RKO (cell line): ENCODE data around the gene RBM19.

Source experiments
- DNase-seq: peaks from one replicate; pipeline ENCODE4 v3.0.0-alpha.2; 2016; ENCODE audit warnings: low spot score

Gene RBM19

GRCh38 chr12:113931517-113931916 lies 34.6 kb downstream of the RBM19 start:
- DNase-seq = no peak

DNA sequence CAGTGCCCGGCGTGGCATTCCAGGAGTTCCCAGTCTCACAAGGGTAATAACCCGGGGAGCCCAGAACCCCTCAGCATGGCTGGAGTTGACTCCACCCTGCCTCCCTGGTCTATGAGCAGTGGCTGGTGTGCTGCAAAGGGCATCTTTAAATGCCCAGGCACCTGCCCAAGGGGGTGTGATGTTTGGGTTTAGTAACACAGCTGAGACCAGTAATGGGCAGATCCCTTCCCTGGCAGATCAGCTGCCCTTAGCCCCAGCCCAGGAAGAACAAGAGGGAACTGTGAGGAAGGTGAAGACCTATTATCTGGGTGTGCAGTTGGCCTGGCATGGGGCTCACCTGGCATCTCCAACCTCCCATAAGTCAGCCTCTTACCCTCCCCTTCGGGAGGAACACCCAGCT lies 35.9 kb downstream of the RBM19 start:
- DNase-seq = no peak

GRCh38 chr12:113929312-113929989 lies 36.7 kb downstream of the RBM19 start:
- no peak for DNase-seq

DNA sequence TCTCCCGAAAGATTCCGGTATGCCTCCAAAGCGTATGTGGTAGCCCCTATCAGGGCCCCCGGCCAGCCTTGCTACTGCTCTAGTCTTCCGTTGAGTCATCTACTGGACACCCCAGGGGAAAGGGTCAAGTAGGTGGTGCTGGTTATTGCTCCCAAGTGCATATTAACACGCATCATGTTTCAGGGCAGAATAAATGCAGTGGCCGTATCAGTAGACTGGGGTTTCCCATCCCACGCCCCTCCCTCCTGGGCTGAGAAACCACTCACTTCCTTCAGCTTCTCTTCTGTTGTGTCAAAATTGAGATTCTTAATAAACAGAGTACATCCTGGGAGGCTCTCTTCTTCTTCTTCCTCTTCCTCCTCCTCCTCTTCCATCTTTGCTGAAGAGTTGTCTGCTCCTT lies 39.3 kb downstream of the RBM19 start:
- DNase-seq = no peak

DNA sequence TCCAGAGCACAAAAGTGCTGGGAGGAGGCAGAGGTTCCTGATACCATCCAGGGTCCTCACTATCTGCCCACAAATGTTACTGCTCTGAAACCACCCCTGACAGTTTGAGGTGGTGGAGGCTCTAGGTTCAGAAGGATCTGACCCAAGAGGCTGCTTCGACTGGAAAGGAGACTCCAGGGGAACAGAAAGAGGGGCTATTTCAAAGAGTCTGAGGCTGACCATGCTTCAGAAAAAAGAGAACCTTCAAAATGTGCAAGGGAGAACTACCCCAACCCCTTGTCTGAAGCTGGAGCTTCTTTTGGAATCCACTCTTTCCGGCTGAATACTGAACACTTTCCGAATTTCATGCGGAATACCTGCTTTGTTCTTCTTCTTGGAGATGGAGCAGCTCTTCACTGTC lies 41.8 kb downstream of the RBM19 start:
- no peak for DNase-seq

DNA sequence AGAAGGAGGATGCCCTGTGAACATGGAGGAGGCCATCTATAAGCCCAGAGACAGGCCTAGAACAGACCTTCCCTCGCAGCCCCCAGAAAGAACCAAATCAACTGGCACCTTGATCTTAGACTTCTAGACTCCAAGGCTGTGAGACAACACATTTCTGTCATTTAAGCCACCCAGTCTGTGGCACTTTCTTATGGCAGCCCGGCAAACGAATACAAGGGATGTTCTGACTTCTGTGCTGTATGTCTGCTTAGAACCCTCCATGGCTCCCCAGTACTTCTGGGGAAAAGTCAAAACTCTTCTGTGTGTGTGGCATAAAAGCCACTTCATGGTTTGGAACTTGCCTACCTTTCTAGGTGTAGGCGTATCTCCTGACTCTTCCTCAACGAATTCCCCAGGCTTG lies 42.9 kb downstream of the RBM19 start:
- DNase-seq = no peak

- DNase-seq = no peak
These were observed 44.7 kb downstream of the RBM19 start for GRCh38 chr12:113921430-113921829.

DNA sequence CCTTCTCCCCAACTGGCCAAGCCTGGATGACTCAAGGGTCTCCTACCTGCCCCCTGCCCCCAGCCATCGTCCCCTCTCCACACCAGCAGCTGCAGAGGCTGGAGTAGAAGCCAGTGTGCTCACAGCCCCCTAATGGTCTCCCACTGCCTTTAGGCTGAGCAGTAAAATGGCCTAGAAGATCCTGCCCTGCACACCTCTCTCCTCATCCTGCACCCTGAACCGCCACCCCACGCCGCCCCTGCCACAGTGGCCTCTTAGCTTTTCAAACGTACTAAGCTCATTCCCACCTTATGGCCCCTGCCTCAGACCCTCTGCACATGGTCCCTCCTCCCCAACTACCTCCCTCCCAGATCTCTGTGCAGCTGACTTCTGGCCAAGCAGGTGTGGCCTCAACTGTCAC lies 46.3 kb downstream of the RBM19 start:
- no peak for DNase-seq

GRCh38 chr12:113918306-113918705 lies 47.8 kb downstream of the RBM19 start:
- no peak for DNase-seq

GRCh38 chr12:113917393-113917792 lies 48.7 kb downstream of the RBM19 start:
- DNase-seq = no peak

DNA sequence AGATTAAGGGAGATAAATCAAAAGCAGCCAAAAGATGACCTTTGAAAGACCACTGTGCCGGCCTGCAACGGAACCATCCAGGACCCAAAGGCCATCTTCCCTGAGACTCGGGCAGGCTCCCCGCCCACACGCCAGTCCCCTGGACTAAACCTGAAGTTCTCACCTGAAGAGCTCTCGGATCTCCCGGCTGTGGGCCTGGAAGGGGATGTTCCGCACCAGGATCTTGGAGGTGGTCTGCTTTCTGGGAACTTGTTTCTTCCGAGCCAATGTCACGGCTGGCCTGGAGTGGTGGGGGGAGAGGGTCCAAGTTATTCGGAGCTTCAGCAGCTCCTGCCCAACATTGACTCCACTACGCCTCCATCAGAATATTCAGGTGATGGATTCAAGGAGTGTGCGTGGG lies 51.3 kb downstream of the RBM19 start:
- DNase-seq = no peak

DNA sequence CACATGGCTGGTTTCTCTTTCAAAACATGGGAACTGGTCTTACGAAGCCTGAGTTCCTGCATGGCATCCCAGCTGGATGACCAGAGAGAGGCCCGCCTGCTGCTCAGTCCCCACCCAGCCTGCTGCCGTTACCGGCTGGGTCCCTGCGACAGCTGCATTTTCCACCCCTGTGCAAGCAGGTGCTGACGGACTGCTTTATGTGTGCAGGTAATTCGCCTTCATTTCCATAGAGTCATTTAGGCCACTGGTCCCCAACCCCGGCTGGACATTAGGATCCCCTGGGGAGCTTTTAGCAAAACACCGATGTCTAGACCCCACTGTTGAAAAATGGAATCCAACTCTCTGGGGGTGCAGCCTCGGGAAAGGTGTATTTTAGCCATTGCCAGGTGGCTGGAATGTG lies 51.9 kb downstream of the RBM19 start:
- DNase-seq = no peak

- peak; percentile 58 for DNase-seq
These were observed 53.3 kb downstream of the RBM19 start for GRCh38 chr12:113912760-113913329.

- no peak for DNase-seq
These were observed 54.0 kb downstream of the RBM19 start for GRCh38 chr12:113911971-113912759.

- no peak for DNase-seq
These were observed 55.3 kb downstream of the RBM19 start for GRCh38 chr12:113910751-113911272.

- no peak for DNase-seq
These were observed 56.2 kb downstream of the RBM19 start for GRCh38 chr12:113909776-113910420.

DNA sequence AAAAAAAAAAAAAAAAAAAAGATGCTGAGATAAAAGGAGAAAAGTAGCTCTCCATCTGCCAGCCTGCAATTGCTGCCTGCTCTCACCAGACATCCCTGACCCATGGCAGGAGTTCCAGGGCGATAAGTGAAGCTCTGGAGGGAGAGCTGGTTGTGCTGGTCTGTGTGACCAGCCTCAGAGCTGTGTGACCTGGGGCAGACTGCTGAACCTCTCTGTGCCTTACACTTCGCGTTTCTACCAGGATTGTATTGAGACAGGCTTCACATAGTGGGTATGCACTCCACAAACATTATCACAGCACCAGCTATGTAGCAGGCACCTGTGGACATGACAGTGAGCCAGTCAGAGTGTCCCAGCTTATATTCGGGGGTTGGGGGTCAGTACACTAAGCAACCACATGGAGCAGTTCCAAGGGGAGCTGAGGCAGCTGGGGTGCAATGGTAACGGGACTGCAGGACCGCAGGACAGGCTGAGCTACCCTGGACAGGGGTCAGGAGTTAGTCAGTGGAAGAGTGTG lies 57.5 kb downstream of the RBM19 start:
- DNase-seq = no peak

GRCh38 chr12:113907446-113908180 lies 58.5 kb downstream of the RBM19 start:
- no peak for DNase-seq

DNA sequence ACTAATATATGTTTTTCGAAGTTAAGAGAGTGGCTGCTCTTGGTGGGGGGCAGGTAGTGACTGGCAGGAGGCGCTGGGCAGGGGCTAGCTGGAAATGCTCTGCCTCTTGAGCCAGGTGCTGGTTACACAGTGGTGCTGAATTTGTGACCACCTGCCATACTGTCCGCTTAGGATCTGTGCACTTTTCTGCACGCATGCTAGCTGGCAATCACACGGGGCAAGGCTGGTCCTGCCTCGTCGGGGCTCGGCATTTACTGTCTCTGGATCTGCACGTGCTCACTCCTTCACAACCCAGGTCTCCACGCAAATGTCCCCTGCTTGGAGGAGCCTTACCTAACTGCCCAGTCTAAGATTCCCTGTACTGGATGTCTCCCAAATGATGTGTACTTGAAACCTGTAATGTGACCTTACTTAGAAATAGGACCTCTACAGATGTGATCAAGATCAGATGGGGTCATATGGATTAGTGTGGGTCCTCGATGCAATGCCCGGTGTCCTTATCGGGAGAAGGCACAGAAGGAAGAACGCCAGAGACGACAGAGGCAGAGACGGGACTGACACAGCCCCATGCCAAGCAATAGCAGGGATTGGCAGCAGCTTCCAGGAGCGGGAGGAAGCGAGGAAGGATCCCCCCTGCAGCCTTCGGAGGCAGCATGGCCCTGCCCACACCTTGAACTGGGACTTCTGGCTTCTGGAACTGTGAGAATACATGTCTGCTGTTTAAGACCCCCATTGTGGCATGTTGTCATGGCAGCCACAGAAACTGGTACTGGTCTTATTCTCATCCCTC lies 59.5 kb downstream of the RBM19 start:
- no peak for DNase-seq

DNA sequence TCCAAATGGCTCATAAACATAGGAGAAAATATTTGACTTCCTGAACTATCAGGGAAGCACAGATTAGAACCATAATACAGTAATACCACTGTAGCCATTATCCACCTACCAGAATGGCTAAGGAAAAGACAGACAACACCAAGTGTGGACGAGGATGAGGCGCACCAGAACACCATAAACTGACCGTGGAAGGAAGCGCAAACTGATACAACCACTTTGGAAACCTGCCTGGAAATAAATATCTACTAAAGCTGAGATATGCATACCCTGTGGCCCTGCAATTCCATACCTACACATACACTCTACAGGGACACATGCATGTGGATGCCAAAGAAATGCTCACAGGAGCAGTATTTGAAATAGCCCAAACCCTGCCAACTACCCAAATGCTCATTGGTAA lies 60.3 kb downstream of the RBM19 start:
- DNase-seq = no peak

DNA sequence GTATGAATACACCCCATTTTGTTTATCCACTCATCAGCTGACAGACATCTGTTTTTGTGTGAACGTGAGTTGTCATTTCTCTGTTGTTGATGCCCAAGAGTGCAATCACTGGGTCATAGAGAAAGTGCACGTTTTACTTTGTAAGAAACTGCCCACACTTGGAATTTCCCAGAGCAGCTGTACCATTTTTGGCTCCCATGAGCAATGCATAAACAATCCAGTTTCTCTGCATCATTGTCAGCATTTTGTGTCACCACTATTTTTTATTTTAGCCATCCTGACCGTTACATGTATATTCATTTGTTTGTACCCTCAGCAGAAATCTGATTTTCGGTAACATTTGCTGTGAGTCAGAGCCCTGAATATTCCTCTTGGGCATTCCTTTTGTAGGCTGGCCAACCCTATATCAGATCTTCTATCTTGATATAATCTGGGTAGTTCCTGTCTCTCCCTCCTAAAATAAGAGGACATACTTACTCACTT lies 62.7 kb downstream of the RBM19 start:
- DNase-seq = no peak
